ENCODE data around the gene PVRIG.
"Not testable (repeated sequence)": the region's sequence is repeated elsewhere in the genome, so short reads cannot be mapped to it uniquely, and the experiment has no call there.

The PVRIG gene

GRCh38 chr7:100195901-100196322, 23.8 kb upstream of the PVRIG start:
- DNase-seq: not testable (repeated sequence)

GRCh38 chr7:100198266-100198665, 21.5 kb upstream of the PVRIG start:
- DNase-seq: no peak

- DNase-seq: no peak
These were observed 19.1 kb upstream of the PVRIG start for GRCh38 chr7:100200693-100201092.

GRCh38 chr7:100204454-100204853, 15.3 kb upstream of the PVRIG start:
- no peak for DNase-seq

GRCh38 chr7:100208911-100209408, 10.8 kb upstream of the PVRIG start:
- no peak for DNase-seq

GRCh38 chr7:100209493-100209892, 10.3 kb upstream of the PVRIG start:
- no peak for DNase-seq

GRCh38 chr7:100210805-100211204, 8.9 kb upstream of the PVRIG start:
- DNase-seq: no peak

GRCh38 chr7:100211342-100211780, 8.4 kb upstream of the PVRIG start:
- no peak for DNase-seq

GRCh38 chr7:100212631-100213286, 7.0 kb upstream of the PVRIG start:
- DNase-seq: no peak

GRCh38 chr7:100213672-100214071, 6.1 kb upstream of the PVRIG start:
- no peak for DNase-seq

- not testable (repeated sequence) for DNase-seq
These were observed 5.4 kb upstream of the PVRIG start for GRCh38 chr7:100214356-100214755.

GRCh38 chr7:100215895-100216294, 3.9 kb upstream of the PVRIG start:
- DNase-seq: no peak

GRCh38 chr7:100217934-100218333, 1.8 kb upstream of the PVRIG start:
- peak; percentile 60 to 70 (median 66) for DNase-seq

- no peak for DNase-seq
These were observed 445 bp upstream of the PVRIG start for GRCh38 chr7:100219271-100219737.

- DNase-seq: no peak
These were observed 959 bp downstream of the PVRIG start for GRCh38 chr7:100220586-100221230.

GRCh38 chr7:100221231-100221718, 1.5 kb downstream of the PVRIG start:
- DNase-seq: peak; percentile 53 to 76 (median 74)

- DNase-seq: no peak
These were observed 2.2 kb downstream of the PVRIG start for GRCh38 chr7:100221767-100222444.

- no peak for DNase-seq
These were observed 2.8 kb downstream of the PVRIG start for GRCh38 chr7:100222445-100223132.

- not testable (repeated sequence) for DNase-seq
These were observed 3.7 kb downstream of the PVRIG start for GRCh38 chr7:100223376-100223927.

GRCh38 chr7:100224891-100225290, 5.1 kb downstream of the PVRIG start:
- DNase-seq: not testable (repeated sequence)

GRCh38 chr7:100234660-100235317, 15.0 kb downstream of the PVRIG start:
- not testable (repeated sequence) for DNase-seq

GRCh38 chr7:100239975-100240374, 20.2 kb downstream of the PVRIG start:
- not testable (repeated sequence) for DNase-seq
